ENCODE data around the gene DAAM1. TPM values are rescaled to one million over a fixed set of nuclear protein-coding genes. Genes with fewer than 3 reads are reported as not detected.

DAAM1 gene
- polyA plus RNA-seq, 1 of the 3 experiments (the other 2 are of a cell fraction): 5.1 TPM

DNA sequence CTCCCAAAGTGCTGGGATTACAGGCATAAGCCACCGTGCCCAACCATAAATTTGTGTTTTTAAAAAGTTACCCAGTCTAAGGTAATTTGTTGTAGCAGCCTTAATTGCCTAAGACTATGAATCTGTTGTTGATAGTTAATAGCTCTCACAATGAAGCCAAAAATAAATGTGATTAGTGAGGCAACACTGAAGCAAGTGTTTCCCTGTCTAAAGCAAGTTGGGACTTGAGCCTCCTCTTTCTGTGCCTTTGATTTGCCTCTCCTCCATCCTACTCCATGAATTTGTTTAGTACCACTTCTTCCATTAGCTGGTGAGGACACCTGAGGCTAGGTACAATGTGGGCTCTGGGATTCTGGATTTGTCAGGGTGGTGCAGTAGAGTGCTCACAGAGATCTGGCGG is 36.8 kb downstream of the DAAM1 start:
- Histone ChIP-seq H3K4me2 (no peak overlapping the region), H3K36me3 (replicated peaks in 1 of 2; ENCODE audit: control insufficient read depth in 1 of 2, insufficient read depth in 2 of 2, low read length in 1 of 2) (no peaks in the 10 kb centered on the region), H3K79me2 (ENCODE audit: insufficient read depth) (peaks cover 19% of the 10 kb centered on the region), H3K27me3 (ENCODE audit: insufficient read depth) (no peaks in the 10 kb centered on the region), H3K27ac (ENCODE audit: low read depth in 2 of 2, low read length in 1 of 2) (no peak overlapping the region), H3K9ac (no peak overlapping the region), H3K9me3 (no peaks in the 10 kb centered on the region), H3K4me3 (ENCODE audit: low read depth in 2 of 2, low read length in 1 of 2) (no peak overlapping the region), H3F3A (replicated peaks; ENCODE audit: insufficient read depth) (peaks cover 5% of the 10 kb centered on the region), H2AFZ (ENCODE audit: low read depth) (no peak overlapping the region), H3K9me2 (no peaks in the 10 kb centered on the region), H3K4me1 (ENCODE audit: control insufficient read depth in 1 of 2, insufficient read depth in 2 of 2, low read depth in 1 of 2, low read length in 1 of 2) (peaks cover 0 to 18% of the 10 kb centered on the region in 2 experiments; a peak in 2 of 4 replicates), H4K20me1 (ENCODE audit: insufficient read depth) (peaks cover 3% of the 10 kb centered on the region; the same call in 1 of the 2 replicates)
- ChIA-PET POLR2A (no interaction called here), CTCF (no interaction called here)
- WGBS (ENCODE audit: low lambda C conversion rate): 85% methylated on average over 2 of the region's 2 CpGs
- no peak for TF ChIP-seq FOSL2 (IDR thresholded peaks at IDR 0.05; ENCODE audit: borderline replicate concordance, low read depth)
- TF ChIP-seq CHD2 (IDR thresholded peaks at IDR 0.05; ENCODE audit: low read length, partially characterized antibody): no peak
- no peak for TF ChIP-seq NFIC (IDR thresholded peaks at IDR 0.05; ENCODE audit: borderline replicate concordance)
- no peak for TF ChIP-seq RAD21 (IDR thresholded peaks at IDR 0.05; ENCODE audit: low read length)
- no peak for TF ChIP-seq RXRA (IDR thresholded peaks at IDR 0.05; ENCODE audit: borderline replicate concordance, low read depth)
- TF ChIP-seq, protein P1, sequence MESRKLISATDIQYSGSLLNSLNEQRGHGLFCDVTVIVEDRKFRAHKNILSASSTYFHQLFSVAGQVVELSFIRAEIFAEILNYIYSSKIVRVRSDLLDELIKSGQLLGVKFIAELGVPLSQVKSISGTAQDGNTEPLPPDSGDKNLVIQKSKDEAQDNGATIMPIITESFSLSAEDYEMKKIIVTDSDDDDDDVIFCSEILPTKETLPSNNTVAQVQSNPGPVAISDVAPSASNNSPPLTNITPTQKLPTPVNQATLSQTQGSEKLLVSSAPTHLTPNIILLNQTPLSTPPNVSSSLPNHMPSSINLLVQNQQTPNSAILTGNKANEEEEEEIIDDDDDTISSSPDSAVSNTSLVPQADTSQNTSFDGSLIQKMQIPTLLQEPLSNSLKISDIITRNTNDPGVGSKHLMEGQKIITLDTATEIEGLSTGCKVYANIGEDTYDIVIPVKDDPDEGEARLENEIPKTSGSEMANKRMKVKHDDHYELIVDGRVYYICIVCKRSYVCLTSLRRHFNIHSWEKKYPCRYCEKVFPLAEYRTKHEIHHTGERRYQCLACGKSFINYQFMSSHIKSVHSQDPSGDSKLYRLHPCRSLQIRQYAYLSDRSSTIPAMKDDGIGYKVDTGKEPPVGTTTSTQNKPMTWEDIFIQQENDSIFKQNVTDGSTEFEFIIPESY (IDR thresholded peaks at IDR 0.05; ENCODE audit: borderline replicate concordance, low read depth): no peak
- TF ChIP-seq EZH2phosphoT487 (IDR thresholded peaks at IDR 0.05; ENCODE audit: borderline replicate concordance, low read depth): no peak
- TF ChIP-seq RFX5 (IDR thresholded peaks at IDR 0.05; ENCODE audit: low read length): no peak
- no peak for TF ChIP-seq POLR2AphosphoS5 (IDR thresholded peaks at IDR 0.05; ENCODE audit: low read depth, low read length)
- TF ChIP-seq, protein P2, sequence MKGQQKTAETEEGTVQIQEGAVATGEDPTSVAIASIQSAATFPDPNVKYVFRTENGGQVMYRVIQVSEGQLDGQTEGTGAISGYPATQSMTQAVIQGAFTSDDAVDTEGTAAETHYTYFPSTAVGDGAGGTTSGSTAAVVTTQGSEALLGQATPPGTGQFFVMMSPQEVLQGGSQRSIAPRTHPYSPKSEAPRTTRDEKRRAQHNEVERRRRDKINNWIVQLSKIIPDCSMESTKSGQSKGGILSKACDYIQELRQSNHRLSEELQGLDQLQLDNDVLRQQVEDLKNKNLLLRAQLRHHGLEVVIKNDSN (IDR thresholded peaks at IDR 0.05; ENCODE audit: borderline replicate concordance, low read depth): no peak
- TF ChIP-seq, protein P3, sequence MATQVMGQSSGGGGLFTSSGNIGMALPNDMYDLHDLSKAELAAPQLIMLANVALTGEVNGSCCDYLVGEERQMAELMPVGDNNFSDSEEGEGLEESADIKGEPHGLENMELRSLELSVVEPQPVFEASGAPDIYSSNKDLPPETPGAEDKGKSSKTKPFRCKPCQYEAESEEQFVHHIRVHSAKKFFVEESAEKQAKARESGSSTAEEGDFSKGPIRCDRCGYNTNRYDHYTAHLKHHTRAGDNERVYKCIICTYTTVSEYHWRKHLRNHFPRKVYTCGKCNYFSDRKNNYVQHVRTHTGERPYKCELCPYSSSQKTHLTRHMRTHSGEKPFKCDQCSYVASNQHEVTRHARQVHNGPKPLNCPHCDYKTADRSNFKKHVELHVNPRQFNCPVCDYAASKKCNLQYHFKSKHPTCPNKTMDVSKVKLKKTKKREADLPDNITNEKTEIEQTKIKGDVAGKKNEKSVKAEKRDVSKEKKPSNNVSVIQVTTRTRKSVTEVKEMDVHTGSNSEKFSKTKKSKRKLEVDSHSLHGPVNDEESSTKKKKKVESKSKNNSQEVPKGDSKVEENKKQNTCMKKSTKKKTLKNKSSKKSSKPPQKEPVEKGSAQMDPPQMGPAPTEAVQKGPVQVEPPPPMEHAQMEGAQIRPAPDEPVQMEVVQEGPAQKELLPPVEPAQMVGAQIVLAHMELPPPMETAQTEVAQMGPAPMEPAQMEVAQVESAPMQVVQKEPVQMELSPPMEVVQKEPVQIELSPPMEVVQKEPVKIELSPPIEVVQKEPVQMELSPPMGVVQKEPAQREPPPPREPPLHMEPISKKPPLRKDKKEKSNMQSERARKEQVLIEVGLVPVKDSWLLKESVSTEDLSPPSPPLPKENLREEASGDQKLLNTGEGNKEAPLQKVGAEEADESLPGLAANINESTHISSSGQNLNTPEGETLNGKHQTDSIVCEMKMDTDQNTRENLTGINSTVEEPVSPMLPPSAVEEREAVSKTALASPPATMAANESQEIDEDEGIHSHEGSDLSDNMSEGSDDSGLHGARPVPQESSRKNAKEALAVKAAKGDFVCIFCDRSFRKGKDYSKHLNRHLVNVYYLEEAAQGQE (IDR thresholded peaks at IDR 0.05; ENCODE audit: low read depth, low read length): no peak
- TF ChIP-seq NRF1 (IDR thresholded peaks at IDR 0.05; ENCODE audit: low read depth, low read length): no peak
- TF ChIP-seq, protein P4, sequence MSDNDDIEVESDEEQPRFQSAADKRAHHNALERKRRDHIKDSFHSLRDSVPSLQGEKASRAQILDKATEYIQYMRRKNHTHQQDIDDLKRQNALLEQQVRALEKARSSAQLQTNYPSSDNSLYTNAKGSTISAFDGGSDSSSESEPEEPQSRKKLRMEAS (IDR thresholded peaks at IDR 0.05; ENCODE audit: low read depth): no peak
- TF ChIP-seq, protein P5, sequence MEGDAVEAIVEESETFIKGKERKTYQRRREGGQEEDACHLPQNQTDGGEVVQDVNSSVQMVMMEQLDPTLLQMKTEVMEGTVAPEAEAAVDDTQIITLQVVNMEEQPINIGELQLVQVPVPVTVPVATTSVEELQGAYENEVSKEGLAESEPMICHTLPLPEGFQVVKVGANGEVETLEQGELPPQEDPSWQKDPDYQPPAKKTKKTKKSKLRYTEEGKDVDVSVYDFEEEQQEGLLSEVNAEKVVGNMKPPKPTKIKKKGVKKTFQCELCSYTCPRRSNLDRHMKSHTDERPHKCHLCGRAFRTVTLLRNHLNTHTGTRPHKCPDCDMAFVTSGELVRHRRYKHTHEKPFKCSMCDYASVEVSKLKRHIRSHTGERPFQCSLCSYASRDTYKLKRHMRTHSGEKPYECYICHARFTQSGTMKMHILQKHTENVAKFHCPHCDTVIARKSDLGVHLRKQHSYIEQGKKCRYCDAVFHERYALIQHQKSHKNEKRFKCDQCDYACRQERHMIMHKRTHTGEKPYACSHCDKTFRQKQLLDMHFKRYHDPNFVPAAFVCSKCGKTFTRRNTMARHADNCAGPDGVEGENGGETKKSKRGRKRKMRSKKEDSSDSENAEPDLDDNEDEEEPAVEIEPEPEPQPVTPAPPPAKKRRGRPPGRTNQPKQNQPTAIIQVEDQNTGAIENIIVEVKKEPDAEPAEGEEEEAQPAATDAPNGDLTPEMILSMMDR (IDR thresholded peaks at IDR 0.05): no peak
- TF ChIP-seq, protein P6, sequence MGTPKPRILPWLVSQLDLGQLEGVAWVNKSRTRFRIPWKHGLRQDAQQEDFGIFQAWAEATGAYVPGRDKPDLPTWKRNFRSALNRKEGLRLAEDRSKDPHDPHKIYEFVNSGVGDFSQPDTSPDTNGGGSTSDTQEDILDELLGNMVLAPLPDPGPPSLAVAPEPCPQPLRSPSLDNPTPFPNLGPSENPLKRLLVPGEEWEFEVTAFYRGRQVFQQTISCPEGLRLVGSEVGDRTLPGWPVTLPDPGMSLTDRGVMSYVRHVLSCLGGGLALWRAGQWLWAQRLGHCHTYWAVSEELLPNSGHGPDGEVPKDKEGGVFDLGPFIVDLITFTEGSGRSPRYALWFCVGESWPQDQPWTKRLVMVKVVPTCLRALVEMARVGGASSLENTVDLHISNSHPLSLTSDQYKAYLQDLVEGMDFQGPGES (IDR thresholded peaks at IDR 0.05; ENCODE audit: low read depth, low read length): no peak
- no peak for TF ChIP-seq FOXM1 (IDR thresholded peaks at IDR 0.05; ENCODE audit: low read depth)
- TF ChIP-seq FOXJ3 (CRISPR knock-in tag; IDR thresholded peaks at IDR 0.05): no peak
- no peak for DNase-seq
